ENCODE measurements around the gene GAN. TPM values are rescaled to one million over a fixed set of nuclear protein-coding genes. Genes with fewer than 3 reads are reported as not detected.

GAN gene
- total RNA-seq, 1 experiment from 2014 or later, result 22.5 TPM

- BruUV-seq (replicated peaks), result no TSS peak
Observed at GRCh38 chr16:81371106-81371505, 56.3 kb downstream of the GAN start.

GRCh38 chr16:81374550-81374949 lies 59.8 kb downstream of the GAN start:
- no TSS peak for BruUV-seq (replicated peaks)
- DNase-seq (ENCODE audit: low read depth, low spot score) (no peak), ATAC-seq (no peak)
- intact Hi-C loops (cut with micrococcal nuclease), result no loop called here
- no peaks in the 10 kb centered on the region for H4K20me1 ChIP-seq (ENCODE audit: insufficient read depth)
- no peaks in the 10 kb centered on the region for H3K9me2 ChIP-seq (ENCODE audit: insufficient read depth)
- H3K27me3 ChIP-seq (ENCODE audit: insufficient read depth, low read length), result no peaks in the 10 kb centered on the region
- ChIA-PET CTCF (no interaction called here), POLR2A (no interaction called here), RAD21 (ENCODE audit: low non-redundant PET in 1 of 2, low total read pairs in 2 of 2, uncharacterized antibody in 2 of 2, unreplicated experiment in 2 of 2) (no interaction called here)
- H3K27ac ChIP-seq (ENCODE audit: low read depth, low read length), result no peak overlapping the region
- no peak overlapping the region for H3K9ac ChIP-seq (ENCODE audit: low read length)
- no peak overlapping the region for H3K4me3 ChIP-seq (replicated peaks in 1 of 2; ENCODE audit: low read depth in 1 of 2, low read length in 2 of 2)
- H3K4me2 ChIP-seq (ENCODE audit: low read length), result no peak overlapping the region
- peaks cover 0 to 6% of the 10 kb centered on the region in 2 experiments; a peak in 2 of 4 replicates for H3K4me1 ChIP-seq (ENCODE audit: control insufficient read depth in 1 of 2, insufficient read depth in 2 of 2, low read length in 2 of 2)
- TF ChIP-seq FOSL1 (IDR thresholded peaks at IDR 0.05; ENCODE audit: low read depth) (no peak), POLR2AphosphoS5 (IDR thresholded peaks at IDR 0.05; ENCODE audit: low read depth, low read length) (no peak), ZFX (IDR thresholded peaks at IDR 0.05) (no peak), SRF (IDR thresholded peaks at IDR 0.05; ENCODE audit: low read depth) (no peak), EZH2phosphoT487 (IDR thresholded peaks at IDR 0.05; ENCODE audit: borderline replicate concordance) (no peak), CBX3 (IDR thresholded peaks at IDR 0.05; ENCODE audit: low read depth) (no peak), JUND (IDR thresholded peaks at IDR 0.05) (no peak), TCF7L2 (IDR thresholded peaks at IDR 0.05; ENCODE audit: borderline replicate concordance, extremely low read depth, insufficient read depth, insufficient read length) (no peak), SIN3A (IDR thresholded peaks at IDR 0.05; ENCODE audit: low read depth) (no peak), MAX (IDR thresholded peaks at IDR 0.05) (no peak), CEBPB (IDR thresholded peaks at IDR 0.05; ENCODE audit: low read depth) (no peak), ZBTB33 (IDR thresholded peaks at IDR 0.05; ENCODE audit: extremely low read depth, insufficient replicate concordance, low read length) (no peak), ELF1 (IDR thresholded peaks at IDR 0.05; ENCODE audit: borderline replicate concordance, low read depth) (no peak), ATF3 (IDR thresholded peaks at IDR 0.05) (no peak), POLR2A (IDR thresholded peaks at IDR 0.05; ENCODE audit: borderline replicate concordance, extremely low read depth, insufficient read depth, insufficient read length) (no peak)
- no peaks in the 10 kb centered on the region for H3K79me2 ChIP-seq (ENCODE audit: insufficient read depth, low read length)
- H2AFZ ChIP-seq (ENCODE audit: low read depth, low read length, poor library complexity, severe bottlenecking), result no peak overlapping the region
- peaks cover 5 to 26% of the 10 kb centered on the region in 2 experiments; a peak in 3 of 4 replicates for H3K36me3 ChIP-seq (ENCODE audit: control insufficient read depth in 1 of 2, insufficient read depth in 2 of 2, low read length in 2 of 2)
- no peaks in the 10 kb centered on the region for H3K9me3 ChIP-seq (ENCODE audit: control insufficient read depth in 1 of 2, insufficient read depth in 1 of 2, low read depth in 1 of 2, low read length in 2 of 2)

More at GRCh38 chr16:81371106-81371505, 56.3 kb downstream of the GAN start:
- ChIA-PET POLR2A (interaction anchor here (1.5 kb wide), 1 partner anchor 348 kb away, joined by 3 read pairs; no protein-coding TSS in a partner anchor), CTCF (no interaction called here), RAD21 (ENCODE audit: low non-redundant PET in 1 of 2, low total read pairs in 2 of 2, uncharacterized antibody in 2 of 2, unreplicated experiment in 2 of 2) (no interaction called here)
- Histone ChIP-seq H3K79me2 (ENCODE audit: insufficient read depth, low read length) (no peaks in the 10 kb centered on the region), H3K9me2 (ENCODE audit: insufficient read depth) (no peaks in the 10 kb centered on the region), H2AFZ (ENCODE audit: low read depth, low read length, poor library complexity, severe bottlenecking) (no peak overlapping the region), H3K27ac (ENCODE audit: low read depth, low read length) (no peak overlapping the region), H3K4me1 (ENCODE audit: control insufficient read depth in 1 of 2, insufficient read depth in 2 of 2, low read length in 2 of 2) (no peaks in the 10 kb centered on the region), H3K4me3 (replicated peaks in 1 of 2; ENCODE audit: low read depth in 1 of 2, low read length in 2 of 2) (no peak overlapping the region), H3K9ac (ENCODE audit: low read length) (no peak overlapping the region), H3K4me2 (ENCODE audit: low read length) (no peak overlapping the region), H4K20me1 (ENCODE audit: insufficient read depth) (no peaks in the 10 kb centered on the region), H3K9me3 (ENCODE audit: control insufficient read depth in 1 of 2, insufficient read depth in 1 of 2, low read depth in 1 of 2, low read length in 2 of 2) (no peaks in the 10 kb centered on the region), H3K27me3 (ENCODE audit: insufficient read depth, low read length) (no peaks in the 10 kb centered on the region), H3K36me3 (ENCODE audit: control insufficient read depth in 1 of 2, insufficient read depth in 2 of 2, low read length in 2 of 2) (peaks cover 10 to 21% of the 10 kb centered on the region in 2 experiments; a peak in 3 of 4 replicates)
- DNase-seq (ENCODE audit: low read depth, low spot score) (no peak), ATAC-seq (no peak)
- intact Hi-C loops (cut with micrococcal nuclease), result no loop called here
- TF ChIP-seq ELF1 (IDR thresholded peaks at IDR 0.05; ENCODE audit: borderline replicate concordance, low read depth), result no peak

Measured in HCT116 (cell line).